ENCODE results near the gene CNKSR1. TPM values are rescaled to one million over a fixed set of nuclear protein-coding genes. Genes with fewer than 3 reads are reported as not detected.

CNKSR1 gene
- total RNA-seq, 1 experiment from 2014 or later: 18.0 TPM

GRCh38 chr1:26161415-26162219, 15.7 kb upstream of the CNKSR1 start (continued):
- TF ChIP-seq HMGXB4 (CRISPR knock-in tag; IDR thresholded peaks at IDR 0.05) (peak; percentile 90), PRDM15 (CRISPR knock-in tag; IDR thresholded peaks at IDR 0.05) (no peak), USF2 (CRISPR knock-in tag; IDR thresholded peaks at IDR 0.05) (peak; percentile 41; the same call in 1 of the 2 replicates), IRF2 (CRISPR knock-in tag; IDR thresholded peaks at IDR 0.05; ENCODE audit: borderline replicate concordance, low read depth) (no peak), ZNF263 (CRISPR knock-in tag; IDR thresholded peaks at IDR 0.05; ENCODE audit: low read depth) (peak; percentile 44; the same call in 1 of the 2 replicates), ZBTB21 (CRISPR knock-in tag; IDR thresholded peaks at IDR 0.05; ENCODE audit: borderline replicate concordance) (peak; percentile 75; the same call in 1 of the 2 replicates), NR1H2 (CRISPR knock-in tag; IDR thresholded peaks at IDR 0.05) (no peak), GTF2I (CRISPR knock-in tag; conservative IDR thresholded peaks at IDR 0.05) (no peak), USF1 (CRISPR knock-in tag; IDR thresholded peaks at IDR 0.05) (peak; percentile 75), ZMAT4 (CRISPR knock-in tag; IDR thresholded peaks at IDR 0.05) (no peak), CDX4 (CRISPR knock-in tag; IDR thresholded peaks at IDR 0.05; ENCODE audit: borderline replicate concordance) (no peak), ZNF423 (CRISPR knock-in tag; IDR thresholded peaks at IDR 0.05) (peak; percentile 58; the same call in 1 of the 2 replicates), MAX (CRISPR knock-in tag; IDR thresholded peaks at IDR 0.05) (peak; percentile 98), ELF4 (CRISPR knock-in tag; IDR thresholded peaks at IDR 0.05; ENCODE audit: low read depth) (peak; percentile 87; the same call in 1 of the 2 replicates), ZNF138 (CRISPR knock-in tag; conservative IDR thresholded peaks at IDR 0.05) (no peak), IRF1 (CRISPR knock-in tag; IDR thresholded peaks at IDR 0.05) (peak; percentile 91), ZNF317 (CRISPR knock-in tag; IDR thresholded peaks at IDR 0.05; ENCODE audit: borderline replicate concordance, low read depth) (0 out of 2 replicates have a peak, but pooled peaks have one; percentile 30), SMAD3 (CRISPR knock-in tag; IDR thresholded peaks at IDR 0.05; ENCODE audit: borderline replicate concordance) (no peak), ERG (CRISPR knock-in tag; IDR thresholded peaks at IDR 0.05) (no peak), NFATC4 (CRISPR knock-in tag; IDR thresholded peaks at IDR 0.05) (no peak), AR (CRISPR knock-in tag; IDR thresholded peaks at IDR 0.05) (no peak), TP53 (CRISPR knock-in tag; IDR thresholded peaks at IDR 0.05) (no peak)
